ENCODE measurements around the gene DDX19B. TPM values are rescaled to one million over a fixed set of nuclear protein-coding genes. Genes with fewer than 3 reads are reported as not detected.
"Not testable (repeated sequence)": the region's sequence is repeated elsewhere in the genome, so short reads cannot be mapped to it uniquely, and the experiment has no call there.

The DDX19B gene
- total and polyA plus RNA-seq, 8 donors: 23.5 to 37.5 (median 33.6) TPM

DNA sequence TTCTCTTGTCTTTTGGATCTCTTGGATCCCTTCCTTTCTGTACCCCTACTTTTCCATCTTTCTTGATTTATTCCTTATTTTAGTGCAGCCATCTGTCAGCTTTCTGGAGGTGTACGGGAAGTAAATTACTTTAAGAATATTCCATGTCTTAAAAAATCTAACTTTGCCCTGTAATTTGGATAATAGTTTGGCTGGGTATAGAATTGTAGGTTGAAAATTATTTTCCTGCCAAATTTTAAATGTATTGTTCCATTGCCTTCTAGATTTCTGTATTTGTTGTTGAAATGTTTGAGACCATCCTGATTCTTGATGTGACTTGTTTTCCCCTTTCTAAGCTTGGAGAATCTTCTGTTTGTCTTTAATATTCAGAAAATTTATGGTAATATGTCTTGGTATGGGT lies 2.1 kb downstream of the DDX19B start:
- Histone ChIP-seq H3K27me3 (no peaks in the 10 kb centered on the region), H3K9me3 (peaks cover 0 to 8% of the 10 kb centered on the region in 2 donors), H3K4me1 (peaks cover 6 to 39% of the 10 kb centered on the region in 2 donors), H3K36me3 (no peaks in the 10 kb centered on the region), H3K27ac (no peak overlapping the region), H3K4me3 (no peak overlapping the region)
- DNase-seq (no peak), ATAC-seq (no peak)
- TF ChIP-seq CTCF (IDR thresholded peaks at IDR 0.05): no peak
- intact Hi-C loops (cut with DNase I): no loop called here

DNA sequence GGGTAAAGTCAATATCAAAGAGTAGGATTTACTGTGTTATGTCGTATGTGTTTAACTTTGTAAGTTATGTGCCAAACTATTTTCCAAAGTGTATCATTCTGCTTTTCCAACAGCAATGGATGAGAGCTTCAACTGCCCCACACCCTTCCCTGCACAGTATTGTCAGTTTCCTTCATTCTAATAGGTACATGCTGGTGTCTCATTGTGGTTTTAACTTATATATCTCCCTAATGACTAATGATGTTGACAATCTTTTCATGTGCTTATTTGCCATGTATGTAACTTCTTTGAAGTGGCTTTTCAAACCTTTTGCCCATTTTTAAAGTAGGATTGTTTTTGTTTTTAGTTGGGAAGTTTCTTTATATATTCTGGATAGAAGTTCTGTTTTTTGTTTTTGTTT lies 3.8 kb downstream of the DDX19B start:
- no peaks in the 10 kb centered on the region for H3K27me3 ChIP-seq
- no peak for TF ChIP-seq CTCF (IDR thresholded peaks at IDR 0.05)
- ATAC-seq (no peak), DNase-seq (no peak)
- H3K4me1 ChIP-seq: peaks cover 6 to 39% of the 10 kb centered on the region in 2 donors
- no peak overlapping the region for H3K4me3 ChIP-seq
- intact Hi-C loops (cut with DNase I): no loop called here
- no peak overlapping the region for H3K27ac ChIP-seq
- H3K36me3 ChIP-seq: no peaks in the 10 kb centered on the region
- H3K9me3 ChIP-seq: peaks cover 0 to 8% of the 10 kb centered on the region in 2 donors

DNA sequence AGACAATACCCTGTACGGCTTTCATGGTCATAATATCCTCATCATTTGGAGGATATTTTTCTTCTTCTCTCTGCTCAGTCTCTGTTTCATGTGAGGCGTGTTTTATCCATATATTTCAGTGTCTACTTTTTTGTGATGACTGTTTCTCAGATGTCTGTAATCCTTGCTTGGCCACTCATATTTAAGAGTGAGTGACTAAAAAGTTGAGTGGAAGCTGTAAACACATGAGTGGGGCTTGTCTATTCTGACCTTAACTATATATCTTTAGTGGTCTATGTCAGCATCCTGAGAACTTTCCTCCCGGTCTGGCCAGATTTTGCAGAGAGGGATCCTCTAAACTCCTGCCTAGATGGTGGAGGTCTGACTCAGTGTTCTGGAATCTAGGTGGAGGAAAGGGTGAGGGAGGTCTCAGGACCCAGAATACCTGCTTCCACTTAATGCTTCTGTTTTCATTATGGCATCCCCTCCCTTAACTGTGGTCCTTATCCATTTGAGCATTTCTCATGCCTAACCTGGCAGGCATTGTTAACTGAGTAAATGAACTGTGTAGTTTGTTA lies 6.0 kb downstream of the DDX19B start:
- DNase-seq: no peak
- no peak overlapping the region for H3K4me3 ChIP-seq
- H3K27me3 ChIP-seq: no peaks in the 10 kb centered on the region
- H3K9me3 ChIP-seq: peaks cover 0 to 8% of the 10 kb centered on the region in 2 donors
- peak; percentile 31 for ATAC-seq
- peak overlapping the region in 1 of 2 donors; percentile 16 for H3K27ac ChIP-seq
- TF ChIP-seq CTCF (IDR thresholded peaks at IDR 0.05): no peak
- intact Hi-C loops (cut with DNase I): no loop called here
- peaks cover 0 to 30% of the 10 kb centered on the region in 2 donors for H3K4me1 ChIP-seq
- H3K36me3 ChIP-seq: peaks cover 0 to under 1% of the 10 kb centered on the region in 2 donors

- H3K9me3 ChIP-seq: no peaks in the 10 kb centered on the region
- intact Hi-C loops (cut with DNase I): no loop called here
- no peak overlapping the region for H3K4me3 ChIP-seq
- H3K27me3 ChIP-seq: no peaks in the 10 kb centered on the region
- H3K27ac ChIP-seq: no peak overlapping the region
- TF ChIP-seq CTCF (IDR thresholded peaks at IDR 0.05): no peak
- H3K4me1 ChIP-seq: peaks cover 0 to 23% of the 10 kb centered on the region in 2 donors
- DNase-seq (no peak), ATAC-seq (no peak)
- H3K36me3 ChIP-seq: peaks cover 0 to 5% of the 10 kb centered on the region in 2 donors
These were observed 7.9 kb downstream of the DDX19B start for GRCh38 chr16:70306880-70307279.

GRCh38 chr16:70307726-70308125 lies 8.7 kb downstream of the DDX19B start:
- H3K36me3 ChIP-seq; intact Hi-C loops (cut with DNase I); DNase-seq; ATAC-seq; H3K9me3 ChIP-seq; H3K27ac ChIP-seq; H3K27me3 ChIP-seq; H3K4me3 ChIP-seq: not testable (repeated sequence)
- peaks cover 0 to 19% of the 10 kb centered on the region in 2 donors for H3K4me1 ChIP-seq

DNA sequence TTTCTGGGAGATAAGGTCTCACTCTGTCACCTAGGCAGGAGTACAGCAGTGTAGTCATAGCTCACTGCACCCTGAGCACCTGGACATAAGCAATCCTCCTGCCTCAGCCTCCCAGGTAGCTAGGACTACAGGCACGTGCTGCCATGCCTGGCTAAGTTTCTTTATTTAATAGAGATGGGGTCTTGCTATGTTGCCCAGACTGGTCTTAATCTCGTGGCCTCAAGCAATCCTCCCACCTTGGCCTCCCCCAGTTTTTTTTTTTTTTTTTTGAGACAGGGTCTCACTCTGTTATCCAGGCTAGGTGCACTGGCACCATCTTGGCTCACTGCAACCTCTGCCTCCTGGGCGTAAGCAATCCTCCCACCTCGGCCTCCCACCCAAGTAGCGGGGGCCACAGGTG lies 21.1 kb downstream of the DDX19B start:
- no peak overlapping the region for H3K27ac ChIP-seq
- no peak for TF ChIP-seq CTCF (IDR thresholded peaks at IDR 0.05)
- intact Hi-C loops (cut with DNase I): no loop called here
- no peaks in the 10 kb centered on the region for H3K4me1 ChIP-seq
- ATAC-seq (no peak), DNase-seq (no peak)
- H3K27me3 ChIP-seq: no peaks in the 10 kb centered on the region
- peaks cover 0 to 98% of the 10 kb centered on the region in 2 donors for H3K36me3 ChIP-seq
- H3K9me3 ChIP-seq: no peaks in the 10 kb centered on the region
- H3K4me3 ChIP-seq: no peak overlapping the region
